Liver (tissue), 9 donors: Measurements from ENCODE around the gene TBL1X. TPM values are rescaled to one million over a fixed set of nuclear protein-coding genes. Genes with fewer than 3 reads are reported as not detected.

Experiments
- DNase-seq: peaks from one replicate; pipeline ENCODE4 v3.0.0-alpha.2; 2017; ENCODE audit warnings: low spot score
- H3K27ac ChIP-seq, 2 donors: one replicate each; pipeline ENCODE4 v1.7.0; 2013; ENCODE audit warnings: inconsistent platforms in 2 of 2, low read length in 2 of 2, control low read depth in 1 of 2, low read depth in 1 of 2, mild to moderate bottlenecking in 1 of 2
- H3K27me3 ChIP-seq, 4 donors: one replicate each; pipeline versions ENCODE4 v1.6.1 to v1.7.0; 2013; ENCODE audit warnings: low read length in 3 of 4, inconsistent platforms in 1 of 4, mild to moderate bottlenecking in 1 of 4, moderate library complexity in 1 of 4; ENCODE audit not compliant: control insufficient read depth in 4 of 4, insufficient read depth in 4 of 4
- H3K36me3 ChIP-seq, 4 donors: one replicate each; pipeline versions ENCODE4 v1.6.1 to v1.7.0; 2013; ENCODE audit warnings: low read length in 3 of 4, mild to moderate bottlenecking in 3 of 4, low read depth in 1 of 4, moderate library complexity in 1 of 4; ENCODE audit not compliant: control insufficient read depth in 4 of 4, insufficient read depth in 3 of 4
- H3K4me1 ChIP-seq, 4 donors: one replicate each; pipeline versions ENCODE4 v1.6.1 to v1.7.0; 2013; ENCODE audit warnings: low read length in 3 of 4, mild to moderate bottlenecking in 3 of 4, moderate library complexity in 1 of 4; ENCODE audit not compliant: control insufficient read depth in 4 of 4, insufficient read depth in 4 of 4
- H3K4me3 ChIP-seq, 3 donors: one replicate each; pipeline versions ENCODE4 v1.6.1 to v1.7.0; 2013; ENCODE audit warnings: low read length in 3 of 3, control low read depth in 1 of 3, low read depth in 1 of 3, mild to moderate bottlenecking in 1 of 3
- H3K9ac ChIP-seq, 2 donors: one replicate each; pipeline ENCODE4 v1.7.0; 2013; ENCODE audit warnings: low read length in 2 of 2, mild to moderate bottlenecking in 2 of 2, moderate library complexity in 2 of 2, control low read depth in 1 of 2, low read depth in 1 of 2
- H3K9me3 ChIP-seq, 4 donors: one replicate each; pipeline versions ENCODE4 v1.6.1 to v1.7.0; 2013; ENCODE audit warnings: low read length in 3 of 4; ENCODE audit not compliant: control insufficient read depth in 4 of 4
- EGR1 ChIP-seq, 2 donors: IDR thresholded peaks; 2 replicates each; pipeline ENCODE4 v1.6.1; 2016 to 2018; ENCODE audit warnings: antibody characterized with exemption in 2 of 2, low read depth in 2 of 2
- FOXA1 ChIP-seq: IDR thresholded peaks from 2 replicates; pipeline ENCODE4 v1.6.1; 2016; ENCODE audit warnings: antibody characterized with exemption
- FOXA2 ChIP-seq: IDR thresholded peaks from 2 replicates; pipeline ENCODE4 v1.6.1; 2016; ENCODE audit warnings: antibody characterized with exemption
- GABPA ChIP-seq, 2 donors: IDR thresholded peaks in 1 of 2; conservative IDR thresholded peaks in 1 of 2; 2 replicates each; pipeline ENCODE4 v1.6.1; 2016; ENCODE audit warnings: antibody characterized with exemption in 2 of 2, mild to moderate bottlenecking in 1 of 2, moderate library complexity in 1 of 2
- HNF4A ChIP-seq, 2 donors: conservative IDR thresholded peaks; 2 replicates each; pipeline ENCODE4 v1.6.1; 2016; ENCODE audit warnings: antibody characterized with exemption in 2 of 2, mild to moderate bottlenecking in 2 of 2
- HNF4G ChIP-seq: IDR thresholded peaks from 2 replicates; pipeline ENCODE4 v1.6.1; 2016; ENCODE audit warnings: antibody characterized with exemption
- JUND ChIP-seq, 2 donors: IDR thresholded peaks; 2 replicates each; pipeline ENCODE4 v1.6.1; 2016; ENCODE audit warnings: antibody characterized with exemption in 2 of 2
- MAX ChIP-seq: IDR thresholded peaks from 2 replicates; pipeline ENCODE4 v1.6.1; 2016; ENCODE audit warnings: antibody characterized with exemption
- NR2F2 ChIP-seq: IDR thresholded peaks from 2 replicates; pipeline ENCODE4 v1.6.1; 2016; ENCODE audit warnings: antibody characterized with exemption
- RAD21 ChIP-seq, 2 donors: IDR thresholded peaks; 2 replicates each; pipeline ENCODE4 v1.6.1; 2016; ENCODE audit warnings: antibody characterized with exemption in 2 of 2, mild to moderate bottlenecking in 2 of 2
- REST ChIP-seq: IDR thresholded peaks from 2 replicates; pipeline ENCODE4 v1.6.1; 2016; ENCODE audit warnings: antibody characterized with exemption, mild to moderate bottlenecking
- RXRA ChIP-seq, 2 donors: IDR thresholded peaks; 2 replicates each; pipeline ENCODE4 v1.6.1; 2017 to 2018; ENCODE audit warnings: antibody characterized with exemption in 2 of 2, mild to moderate bottlenecking in 1 of 2
- SP1 ChIP-seq: IDR thresholded peaks from 2 replicates; pipeline ENCODE4 v1.6.1; 2018; ENCODE audit warnings: antibody characterized with exemption, mild to moderate bottlenecking
- TAF1 ChIP-seq: conservative IDR thresholded peaks from 2 replicates; pipeline ENCODE4 v1.6.1; 2016; ENCODE audit warnings: antibody characterized with exemption, mild to moderate bottlenecking
- YY1 ChIP-seq: IDR thresholded peaks from 2 replicates; pipeline ENCODE4 v1.6.1; 2016; ENCODE audit warnings: antibody characterized with exemption, mild to moderate bottlenecking
- ZBTB33 ChIP-seq: IDR thresholded peaks from 2 replicates; pipeline ENCODE4 v1.6.1; 2016; ENCODE audit warnings: antibody characterized with exemption
- WGBS: extraction: QIAGEN DNeasy Blood & Tissue Kit; methylation state at CpG from one replicate; pipeline ENCODE4 v1.1.7; 2013; 5-methylcytosine and 5-hydroxymethylcytosine counted together
- polyA plus RNA-seq, 2 donors: library from polyadenylated mRNA; stranded (reverse) in 1 of 2; unstranded in 1 of 2; fragments of 200-250 nt in 1 of 2; fragments of >200 nt in 1 of 2; fragmentation: Nextera tagmentation in 1 of 2; extraction: Ambion mirVana in 1 of 2; gene quantifications; one replicate each; pipeline versions ENCODE4 v1.2.1 to v1.2.3, GENCODE V29; 2013 to 2015
- total RNA-seq, 2 donors: library from RNA; depleted of rRNA; stranded (reverse); fragments of >200 nt; gene quantifications; one replicate each; pipeline ENCODE4 v1.2.3, GENCODE V29; 2014
- TF ChIP-seq, protein P1 (sequence below): IDR thresholded peaks from 2 replicates; pipeline ENCODE4 v1.6.1; 2016; ENCODE audit warnings: antibody characterized with exemption
- TF ChIP-seq, protein P2 (sequence below): fragments of 150-350 bp; IDR thresholded peaks from 2 replicates; pipeline ENCODE4 v1.5.1; 2017; ENCODE audit warnings: improper control_type of control experiment, low read depth, low read length; ENCODE audit not compliant: missing input control
- donor health status: healthy.
- donor health status: healthy.
- donor health status: healthy.
- donor health status: healthy.
- donor health status: healthy.

Gene TBL1X
- total and polyA plus RNA-seq, 4 donors: 11.2 to 15.1 (median 11.8) TPM

- no peaks in the 10 kb centered on the region for H3K9me3 ChIP-seq
- H3K4me3 ChIP-seq: no peak overlapping the region
- H3K27ac ChIP-seq: no peak overlapping the region
- H3K27me3 ChIP-seq: no peaks in the 10 kb centered on the region
- TF ChIP-seq REST: no peak
- no peak for TF ChIP-seq NR2F2
- TF ChIP-seq FOXA1: no peak
- TF ChIP-seq, protein P1, sequence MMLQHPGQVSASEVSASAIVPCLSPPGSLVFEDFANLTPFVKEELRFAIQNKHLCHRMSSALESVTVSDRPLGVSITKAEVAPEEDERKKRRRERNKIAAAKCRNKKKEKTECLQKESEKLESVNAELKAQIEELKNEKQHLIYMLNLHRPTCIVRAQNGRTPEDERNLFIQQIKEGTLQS: no peak
- no peak for TF ChIP-seq EGR1 (IDR thresholded peaks at IDR 0.05; ENCODE audit: low read depth in 2 of 2)
- no peak for TF ChIP-seq RXRA (IDR thresholded peaks at IDR 0.05)
- no peak for TF ChIP-seq SP1
- TF ChIP-seq, protein P2, sequence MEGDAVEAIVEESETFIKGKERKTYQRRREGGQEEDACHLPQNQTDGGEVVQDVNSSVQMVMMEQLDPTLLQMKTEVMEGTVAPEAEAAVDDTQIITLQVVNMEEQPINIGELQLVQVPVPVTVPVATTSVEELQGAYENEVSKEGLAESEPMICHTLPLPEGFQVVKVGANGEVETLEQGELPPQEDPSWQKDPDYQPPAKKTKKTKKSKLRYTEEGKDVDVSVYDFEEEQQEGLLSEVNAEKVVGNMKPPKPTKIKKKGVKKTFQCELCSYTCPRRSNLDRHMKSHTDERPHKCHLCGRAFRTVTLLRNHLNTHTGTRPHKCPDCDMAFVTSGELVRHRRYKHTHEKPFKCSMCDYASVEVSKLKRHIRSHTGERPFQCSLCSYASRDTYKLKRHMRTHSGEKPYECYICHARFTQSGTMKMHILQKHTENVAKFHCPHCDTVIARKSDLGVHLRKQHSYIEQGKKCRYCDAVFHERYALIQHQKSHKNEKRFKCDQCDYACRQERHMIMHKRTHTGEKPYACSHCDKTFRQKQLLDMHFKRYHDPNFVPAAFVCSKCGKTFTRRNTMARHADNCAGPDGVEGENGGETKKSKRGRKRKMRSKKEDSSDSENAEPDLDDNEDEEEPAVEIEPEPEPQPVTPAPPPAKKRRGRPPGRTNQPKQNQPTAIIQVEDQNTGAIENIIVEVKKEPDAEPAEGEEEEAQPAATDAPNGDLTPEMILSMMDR: no peak
- TF ChIP-seq RAD21 (IDR thresholded peaks at IDR 0.05): no peak
- TF ChIP-seq ZBTB33: no peak
- no peak for TF ChIP-seq MAX
- TF ChIP-seq FOXA2: no peak
- TF ChIP-seq HNF4G: no peak
- TF ChIP-seq TAF1: no peak
- no peak for TF ChIP-seq HNF4A (conservative IDR thresholded peaks at IDR 0.05)
- TF ChIP-seq YY1: no peak
- TF ChIP-seq JUND (IDR thresholded peaks at IDR 0.05): no peak
- TF ChIP-seq GABPA (IDR thresholded peaks at IDR 0.05 in 1 of 2, conservative IDR thresholded peaks at IDR 0.05 in 1 of 2): no peak
- H3K36me3 ChIP-seq: no peaks in the 10 kb centered on the region
- no peak overlapping the region for H3K9ac ChIP-seq
- 88% methylated on average over 4 of the region's 4 CpGs for WGBS
- no peak for DNase-seq
- H3K4me1 ChIP-seq: peaks cover 0 to 7% (median 4%) of the 10 kb centered on the region in 4 donors
Measured at GRCh38 chrX:9529223-9529622, 64.4 kb downstream of the TBL1X start.
